PC-9 (cell line): ENCODE results near the gene FRMD7.

Experiments used
- EZH2 ChIP-seq: fragments of 200-600 bp; sonication (generic); IDR thresholded peaks from 2 replicates; pipeline ENCODE4 v1.8.0; 2017; ENCODE audit warnings: antibody characterized with exemption, low read depth
- TF ChIP-seq, protein P1 (sequence below): fragments of 200-600 bp; sonication (generic); conservative IDR thresholded peaks from 2 replicates; pipeline ENCODE4 v1.6.1; 2017; ENCODE audit warnings: mixed run types, antibody characterized with exemption, mild to moderate bottlenecking, moderate library complexity

DNA sequence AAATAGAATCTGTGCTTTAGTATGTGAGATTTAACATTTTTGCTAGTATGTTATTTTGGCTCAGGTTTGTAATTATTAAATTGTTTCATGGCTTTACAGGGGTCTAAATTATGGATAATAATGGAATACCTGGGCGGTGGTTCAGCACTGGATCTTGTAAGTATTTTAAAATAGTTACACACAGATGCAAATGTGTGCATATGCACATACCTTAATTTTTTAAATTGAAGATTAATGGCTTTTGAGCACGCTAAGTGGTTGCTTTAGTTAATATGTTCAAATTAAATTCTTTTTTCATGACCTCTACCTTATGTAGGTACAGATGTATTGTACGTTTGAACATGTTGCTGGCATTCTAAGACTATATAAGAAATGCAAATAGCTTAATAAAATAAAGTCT, 64.5 kb downstream of the FRMD7 start:
- no peak for TF ChIP-seq EZH2
- TF ChIP-seq, protein P1, sequence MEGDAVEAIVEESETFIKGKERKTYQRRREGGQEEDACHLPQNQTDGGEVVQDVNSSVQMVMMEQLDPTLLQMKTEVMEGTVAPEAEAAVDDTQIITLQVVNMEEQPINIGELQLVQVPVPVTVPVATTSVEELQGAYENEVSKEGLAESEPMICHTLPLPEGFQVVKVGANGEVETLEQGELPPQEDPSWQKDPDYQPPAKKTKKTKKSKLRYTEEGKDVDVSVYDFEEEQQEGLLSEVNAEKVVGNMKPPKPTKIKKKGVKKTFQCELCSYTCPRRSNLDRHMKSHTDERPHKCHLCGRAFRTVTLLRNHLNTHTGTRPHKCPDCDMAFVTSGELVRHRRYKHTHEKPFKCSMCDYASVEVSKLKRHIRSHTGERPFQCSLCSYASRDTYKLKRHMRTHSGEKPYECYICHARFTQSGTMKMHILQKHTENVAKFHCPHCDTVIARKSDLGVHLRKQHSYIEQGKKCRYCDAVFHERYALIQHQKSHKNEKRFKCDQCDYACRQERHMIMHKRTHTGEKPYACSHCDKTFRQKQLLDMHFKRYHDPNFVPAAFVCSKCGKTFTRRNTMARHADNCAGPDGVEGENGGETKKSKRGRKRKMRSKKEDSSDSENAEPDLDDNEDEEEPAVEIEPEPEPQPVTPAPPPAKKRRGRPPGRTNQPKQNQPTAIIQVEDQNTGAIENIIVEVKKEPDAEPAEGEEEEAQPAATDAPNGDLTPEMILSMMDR = no peak
